WTC11 (cell line): Measurements from ENCODE around the gene PARVG. TPM values are rescaled to one million over a fixed set of nuclear protein-coding genes. Genes with fewer than 3 reads are reported as not detected.
"Not testable (repeated sequence)": the region's sequence is repeated elsewhere in the genome, so short reads cannot be mapped to it uniquely, and the experiment has no call there.

ENCODE experiments used
- ATAC-seq: fragments of 200-7000 bp; cut with Tn5 transposase; 2 replicates; pipeline ENCODE4 v1.10.0; 2021; ENCODE audit warnings: mild to moderate bottlenecking, moderate library complexity
- CTCF ChIA-PET: fragments of 300-600 bp; sonication (Branson Sonifier 250); formaldehyde crosslinking; loops from one replicate; lab custom pipeline; 2021; ENCODE audit warnings: antibody characterized with exemption; lab: Charles Lee
- POLR2A ChIA-PET: fragments of 350-600 bp; sonication (Branson Sonifier 250); formaldehyde crosslinking; loops from one replicate; lab custom pipeline; 2021; ENCODE audit warnings: antibody characterized with exemption; lab: Charles Lee
- DNase-seq: peaks from one replicate; pipeline ENCODE4 v3.0.0; 2021; ENCODE audit warnings: low spot score
- H3K27ac Mint-ChIP-seq: 2 replicates; pipeline ENCODE4 v1.8.0; 2021; ENCODE audit warnings: mixed read lengths
- H3K27me3 Mint-ChIP-seq: 2 replicates; pipeline ENCODE4 v1.8.0; 2021; ENCODE audit warnings: low read depth, mild to moderate bottlenecking, moderate library complexity, mixed read lengths
- H3K36me3 Mint-ChIP-seq: 2 replicates; pipeline ENCODE4 v1.8.0; 2021; ENCODE audit warnings: mixed read lengths
- H3K4me1 Mint-ChIP-seq: 2 replicates; pipeline ENCODE4 v1.8.0; 2022; ENCODE audit warnings: mixed read lengths
- H3K4me3 Mint-ChIP-seq: 2 replicates; pipeline ENCODE4 v1.8.0; 2021; ENCODE audit warnings: mild to moderate bottlenecking, moderate library complexity, mixed read lengths
- H3K9me3 Mint-ChIP-seq: 2 replicates; pipeline ENCODE4 v1.8.0; 2021; ENCODE audit warnings: mixed read lengths
- AFF4 ChIP-seq: sonication (generic); formaldehyde crosslinking; IDR thresholded peaks from 2 replicates; pipeline ENCODE4 v1.8.1; 2023; ENCODE audit warnings: mild to moderate bottlenecking, missing genetic modification reagents, borderline replicate concordance
- FOXK1 ChIP-seq: sonication (generic); formaldehyde crosslinking; IDR thresholded peaks from 2 replicates; pipeline ENCODE4 v1.8.0; 2022; ENCODE audit warnings: mild to moderate bottlenecking, moderate library complexity, missing genetic modification reagents
- FOXP1 ChIP-seq: sonication (generic); formaldehyde crosslinking; IDR thresholded peaks from 2 replicates; pipeline ENCODE4 v1.8.0; 2022; ENCODE audit warnings: missing genetic modification reagents, mild to moderate bottlenecking, moderate library complexity, borderline replicate concordance
- KAT7 ChIP-seq: sonication (generic); formaldehyde crosslinking; IDR thresholded peaks from 2 replicates; pipeline ENCODE4 v1.8.1; 2023; ENCODE audit warnings: missing genetic modification reagents, mild to moderate bottlenecking, borderline replicate concordance
- NFE2L1 ChIP-seq: sonication (generic); formaldehyde crosslinking; IDR thresholded peaks from 2 replicates; pipeline ENCODE4 v1.8.1; 2023; ENCODE audit warnings: missing genetic modification reagents
- OVOL2 ChIP-seq: fragments of 250-450 bp; sonication (Bioruptor Pico); IDR thresholded peaks from 2 replicates; pipeline ENCODE4 v1.9.0; 2021; ENCODE audit warnings: mild to moderate bottlenecking, borderline replicate concordance
- RELA ChIP-seq: sonication (generic); formaldehyde crosslinking; IDR thresholded peaks from 2 replicates; pipeline ENCODE4 v1.8.1; 2022; ENCODE audit warnings: missing genetic modification reagents, mild to moderate bottlenecking, borderline replicate concordance
- TEAD4 ChIP-seq: sonication (generic); formaldehyde crosslinking; IDR thresholded peaks from 2 replicates; pipeline ENCODE4 v1.8.0; 2022; ENCODE audit warnings: mild to moderate bottlenecking, missing genetic modification reagents
- USF1 ChIP-seq: sonication (generic); formaldehyde crosslinking; IDR thresholded peaks from 2 replicates; pipeline ENCODE4 v1.8.0; 2022; ENCODE audit warnings: mild to moderate bottlenecking, missing genetic modification reagents
- USF2 ChIP-seq: sonication (generic); formaldehyde crosslinking; IDR thresholded peaks from 2 replicates; pipeline ENCODE4 v1.8.1; 2023; ENCODE audit warnings: mild to moderate bottlenecking, missing genetic modification reagents, moderate library complexity
- ZBTB21 ChIP-seq: sonication (generic); formaldehyde crosslinking; IDR thresholded peaks from 2 replicates; pipeline ENCODE4 v1.8.1; 2023; ENCODE audit warnings: mild to moderate bottlenecking, missing genetic modification reagents, borderline replicate concordance
- ZNF263 ChIP-seq: sonication (generic); formaldehyde crosslinking; IDR thresholded peaks from 2 replicates; pipeline ENCODE4 v1.8.1; 2022; ENCODE audit warnings: low read depth, mild to moderate bottlenecking, moderate library complexity, missing genetic modification reagents
- ZNF396 ChIP-seq: fragments of 250-450 bp; sonication (Bioruptor Pico); IDR thresholded peaks from 2 replicates; pipeline ENCODE4 v1.8.0; 2021; ENCODE audit warnings: mild to moderate bottlenecking, moderate library complexity, borderline replicate concordance
- ZNF416 ChIP-seq: fragments of 250-450 bp; sonication (Bioruptor Pico); IDR thresholded peaks from 2 replicates; pipeline ENCODE4 v1.9.0; 2021; ENCODE audit warnings: mild to moderate bottlenecking, inconsistent platforms
- ZNF425 ChIP-seq: fragments of 250-450 bp; sonication (Bioruptor Pico); conservative IDR thresholded peaks from 2 replicates; pipeline ENCODE4 v1.9.0; 2021; ENCODE audit warnings: mild to moderate bottlenecking
- total RNA-seq: library from RNA; stranded (reverse); gene quantifications from 3 replicates; pipeline ENCODE4 v1.2.3, GENCODE V29; 2021
- TF ChIP-seq, protein P1 (sequence below): sonication (generic); formaldehyde crosslinking; IDR thresholded peaks from 2 replicates; pipeline ENCODE4 v1.8.0; 2023; ENCODE audit warnings: mild to moderate bottlenecking, missing genetic modification reagents
- TF ChIP-seq, protein P2 (sequence below): sonication (generic); formaldehyde crosslinking; IDR thresholded peaks from 2 replicates; pipeline ENCODE4 v1.8.1; 2023; ENCODE audit warnings: mild to moderate bottlenecking, missing genetic modification reagents, moderate library complexity

The PARVG gene
- total RNA-seq, 1 experiment from 2014 or later, result 0.94 TPM

DNA sequence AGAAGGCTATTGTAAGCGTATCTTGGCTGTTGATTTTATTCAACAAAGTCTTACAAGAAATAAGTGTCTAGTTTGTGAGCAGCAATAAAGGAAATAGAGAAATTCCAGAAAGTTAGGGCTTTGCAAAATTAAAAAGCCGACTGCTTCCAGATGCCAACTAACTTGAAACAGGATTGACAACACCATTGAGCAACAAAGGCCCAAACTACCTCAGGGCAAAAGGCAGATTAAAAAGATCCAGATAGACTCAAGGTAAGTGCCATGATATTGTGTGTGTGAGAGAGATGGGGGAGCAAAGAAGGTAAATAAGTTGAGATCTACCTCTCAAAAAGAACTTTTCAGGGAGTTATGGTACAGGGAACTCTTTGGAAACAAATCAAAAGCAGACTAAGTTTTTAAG is 49.1 kb downstream of the PARVG start (continued):
- TF ChIP-seq FOXK1 (CRISPR knock-in tag), result no peak
- TF ChIP-seq ZBTB21 (CRISPR knock-in tag), result no peak
- no peak for TF ChIP-seq ZNF396

DNA sequence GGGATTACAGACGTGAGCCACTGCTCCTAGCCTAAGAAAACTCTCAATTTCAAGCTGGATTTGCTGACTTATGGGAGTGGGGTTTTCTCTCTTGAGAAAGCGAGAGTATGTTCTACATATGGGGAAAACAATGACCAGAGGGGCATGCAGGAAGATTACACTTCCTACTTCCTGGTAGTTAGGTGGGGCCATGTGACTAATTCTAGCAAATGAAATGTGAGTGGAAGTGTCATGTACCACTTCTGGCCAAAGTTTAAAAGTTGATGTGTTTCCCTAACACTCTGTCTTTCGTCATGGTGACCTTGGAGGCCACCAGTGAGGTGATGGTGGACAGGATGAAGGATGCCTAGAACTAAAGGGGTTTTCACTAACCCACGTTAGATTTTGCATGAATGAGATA is 50.5 kb downstream of the PARVG start:
- ATAC-seq (no peak), DNase-seq (no peak)
- CTCF ChIA-PET, result no interaction called here
- Mint-ChIP-seq H3K4me3 (no peak overlapping the region), H3K4me1 (no peaks in the 10 kb centered on the region), H3K9me3 (peaks cover 28% of the 10 kb centered on the region), H3K27ac (no peak overlapping the region), H3K27me3 (no peaks in the 10 kb centered on the region), H3K36me3 (peaks cover 4% of the 10 kb centered on the region)
- POLR2A ChIA-PET, result interaction anchor here (0.6 kb wide), 1 partner anchor 469 kb away, joined by 3 read pairs; no protein-coding TSS in a partner anchor
- TF ChIP-seq NFE2L1 (CRISPR knock-in tag) (no peak), USF2 (CRISPR knock-in tag) (peak; percentile 39; the same call in 1 of the 2 replicates)

GRCh38 chr22:44234372-44234771 is 53.6 kb downstream of the PARVG start:
- H3K27me3 Mint-ChIP-seq, H3K9me3 Mint-ChIP-seq, CTCF ChIA-PET, H3K36me3 Mint-ChIP-seq, H3K27ac Mint-ChIP-seq, H3K4me3 Mint-ChIP-seq, DNase-seq, ATAC-seq, POLR2A ChIA-PET, H3K4me1 Mint-ChIP-seq: not testable (repeated sequence)

GRCh38 chr22:44237290-44237689 is 56.6 kb downstream of the PARVG start:
- TF ChIP-seq RELA (CRISPR knock-in tag) (no peak), KAT7 (CRISPR knock-in tag) (no peak), ZNF263 (CRISPR knock-in tag) (no peak), USF1 (CRISPR knock-in tag) (no peak), OVOL2 (CRISPR knock-in tag) (no peak), FOXK1 (CRISPR knock-in tag) (no peak), FOXP1 (no peak), AFF4 (no peak), TEAD4 (CRISPR knock-in tag) (no peak), ZNF425 (no peak), ZNF416 (no peak)
- TF ChIP-seq, protein P1, sequence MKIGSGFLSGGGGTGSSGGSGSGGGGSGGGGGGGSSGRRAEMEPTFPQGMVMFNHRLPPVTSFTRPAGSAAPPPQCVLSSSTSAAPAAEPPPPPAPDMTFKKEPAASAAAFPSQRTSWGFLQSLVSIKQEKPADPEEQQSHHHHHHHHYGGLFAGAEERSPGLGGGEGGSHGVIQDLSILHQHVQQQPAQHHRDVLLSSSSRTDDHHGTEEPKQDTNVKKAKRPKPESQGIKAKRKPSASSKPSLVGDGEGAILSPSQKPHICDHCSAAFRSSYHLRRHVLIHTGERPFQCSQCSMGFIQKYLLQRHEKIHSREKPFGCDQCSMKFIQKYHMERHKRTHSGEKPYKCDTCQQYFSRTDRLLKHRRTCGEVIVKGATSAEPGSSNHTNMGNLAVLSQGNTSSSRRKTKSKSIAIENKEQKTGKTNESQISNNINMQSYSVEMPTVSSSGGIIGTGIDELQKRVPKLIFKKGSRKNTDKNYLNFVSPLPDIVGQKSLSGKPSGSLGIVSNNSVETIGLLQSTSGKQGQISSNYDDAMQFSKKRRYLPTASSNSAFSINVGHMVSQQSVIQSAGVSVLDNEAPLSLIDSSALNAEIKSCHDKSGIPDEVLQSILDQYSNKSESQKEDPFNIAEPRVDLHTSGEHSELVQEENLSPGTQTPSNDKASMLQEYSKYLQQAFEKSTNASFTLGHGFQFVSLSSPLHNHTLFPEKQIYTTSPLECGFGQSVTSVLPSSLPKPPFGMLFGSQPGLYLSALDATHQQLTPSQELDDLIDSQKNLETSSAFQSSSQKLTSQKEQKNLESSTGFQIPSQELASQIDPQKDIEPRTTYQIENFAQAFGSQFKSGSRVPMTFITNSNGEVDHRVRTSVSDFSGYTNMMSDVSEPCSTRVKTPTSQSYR (CRISPR knock-in tag), result no peak
- TF ChIP-seq, protein P2, sequence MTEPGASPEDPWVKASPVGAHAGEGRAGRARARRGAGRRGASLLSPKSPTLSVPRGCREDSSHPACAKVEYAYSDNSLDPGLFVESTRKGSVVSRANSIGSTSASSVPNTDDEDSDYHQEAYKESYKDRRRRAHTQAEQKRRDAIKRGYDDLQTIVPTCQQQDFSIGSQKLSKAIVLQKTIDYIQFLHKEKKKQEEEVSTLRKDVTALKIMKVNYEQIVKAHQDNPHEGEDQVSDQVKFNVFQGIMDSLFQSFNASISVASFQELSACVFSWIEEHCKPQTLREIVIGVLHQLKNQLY, result no peak
- Mint-ChIP-seq H3K9me3 (peaks cover 3% of the 10 kb centered on the region; the same call in 1 of the 2 replicates), H3K27me3 (no peaks in the 10 kb centered on the region)

DNA sequence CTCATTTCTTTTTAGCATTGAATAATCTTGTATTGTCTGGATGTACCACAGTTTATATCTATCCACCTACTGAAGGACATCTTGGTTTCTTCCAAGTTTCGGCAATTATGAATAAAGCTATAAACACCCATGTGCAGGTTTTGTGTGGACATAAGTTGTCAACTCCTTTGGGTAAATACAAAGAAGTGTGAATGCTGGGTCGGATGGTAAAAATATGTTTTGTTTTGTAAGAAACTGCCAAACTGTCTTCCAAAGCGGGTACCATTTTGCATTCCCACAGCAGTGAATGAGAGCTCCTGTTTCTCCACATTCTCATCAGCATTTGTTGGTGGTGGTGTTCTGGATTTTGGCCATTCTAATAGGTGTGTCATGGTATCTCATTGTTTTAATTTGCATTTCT is 60.4 kb downstream of the PARVG start:
- ATAC-seq, H3K27me3 Mint-ChIP-seq, H3K4me1 Mint-ChIP-seq, DNase-seq, H3K9me3 Mint-ChIP-seq, POLR2A ChIA-PET, H3K27ac Mint-ChIP-seq, H3K4me3 Mint-ChIP-seq, H3K36me3 Mint-ChIP-seq: not testable (repeated sequence)
- CTCF ChIA-PET, result interaction anchor here (1.4 kb wide), 1 partner anchor 384 kb away, joined by 3 read pairs; no protein-coding TSS in a partner anchor

More at GRCh38 chr22:44237290-44237689, 56.6 kb downstream of the PARVG start:
- H3K27ac Mint-ChIP-seq, result no peak overlapping the region
- CTCF ChIA-PET, result no interaction called here
- ATAC-seq (no peak), DNase-seq (no peak)
- POLR2A ChIA-PET, result interaction anchor here (0.6 kb wide), 1 partner anchor 172 kb away, joined by 4 read pairs; no protein-coding TSS in a partner anchor
- no peaks in the 10 kb centered on the region for H3K36me3 Mint-ChIP-seq
- H3K4me1 Mint-ChIP-seq, result no peaks in the 10 kb centered on the region
- no peak overlapping the region for H3K4me3 Mint-ChIP-seq
